Iris pigment epithelial cell (primary cell): ENCODE results near the gene STK32A.

Source experiments
- DNase-seq: peaks from one replicate; pipeline ENCODE4 v3.0.0-alpha.2; 2011; ENCODE audit warnings: low read depth

STK32A gene

DNA sequence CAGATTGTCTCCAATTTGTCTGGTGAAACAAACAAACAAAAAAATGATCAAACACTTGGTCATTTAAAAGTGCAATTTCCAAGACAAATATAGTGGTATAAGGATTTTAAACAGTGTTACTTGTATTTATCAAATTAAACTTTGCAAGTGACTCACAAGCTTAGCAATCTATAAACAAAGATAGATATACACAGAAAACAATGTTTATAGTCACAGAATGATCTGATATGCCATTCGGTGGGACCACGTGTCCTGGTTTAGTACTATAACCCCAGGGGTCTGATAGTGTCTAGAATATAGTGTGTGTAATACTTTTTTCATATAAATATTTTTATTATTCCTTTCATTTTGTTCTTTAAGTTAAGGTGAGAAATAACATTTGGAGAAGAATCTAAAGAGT lies 183.8 kb downstream of the STK32A start:
- no peak for DNase-seq

DNA sequence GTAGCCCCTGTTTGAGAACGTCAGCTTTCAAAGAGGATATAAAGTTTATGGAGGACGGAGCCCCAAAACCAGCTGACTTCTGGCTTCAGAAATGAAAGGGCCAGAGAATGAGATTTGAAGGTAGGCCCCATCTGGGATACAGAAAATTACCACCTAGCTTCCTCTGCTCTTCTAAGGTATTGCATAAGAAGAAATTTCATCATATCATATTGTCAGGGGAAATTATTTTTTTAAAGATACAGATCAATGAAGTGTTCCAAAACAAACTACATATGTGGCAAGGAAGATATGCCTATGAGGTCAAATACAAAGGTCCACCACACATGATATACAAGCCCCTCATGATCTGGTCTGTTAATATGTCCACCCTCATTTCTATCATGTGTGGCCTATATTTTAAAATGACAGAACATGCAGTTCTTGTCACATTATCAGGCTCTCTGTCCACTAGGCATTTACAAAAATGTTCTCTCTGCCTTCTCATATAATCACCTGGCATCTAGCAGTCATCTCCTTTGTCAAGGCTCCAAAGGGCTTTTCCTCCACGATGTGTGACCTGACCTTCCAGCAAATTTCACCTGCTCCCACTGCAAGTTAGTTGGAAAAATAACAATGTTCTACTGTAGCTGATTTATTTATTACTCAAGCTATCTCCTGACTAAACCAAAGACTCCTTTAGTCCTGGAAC lies 192.0 kb downstream of the STK32A start:
- no peak for DNase-seq

DNA sequence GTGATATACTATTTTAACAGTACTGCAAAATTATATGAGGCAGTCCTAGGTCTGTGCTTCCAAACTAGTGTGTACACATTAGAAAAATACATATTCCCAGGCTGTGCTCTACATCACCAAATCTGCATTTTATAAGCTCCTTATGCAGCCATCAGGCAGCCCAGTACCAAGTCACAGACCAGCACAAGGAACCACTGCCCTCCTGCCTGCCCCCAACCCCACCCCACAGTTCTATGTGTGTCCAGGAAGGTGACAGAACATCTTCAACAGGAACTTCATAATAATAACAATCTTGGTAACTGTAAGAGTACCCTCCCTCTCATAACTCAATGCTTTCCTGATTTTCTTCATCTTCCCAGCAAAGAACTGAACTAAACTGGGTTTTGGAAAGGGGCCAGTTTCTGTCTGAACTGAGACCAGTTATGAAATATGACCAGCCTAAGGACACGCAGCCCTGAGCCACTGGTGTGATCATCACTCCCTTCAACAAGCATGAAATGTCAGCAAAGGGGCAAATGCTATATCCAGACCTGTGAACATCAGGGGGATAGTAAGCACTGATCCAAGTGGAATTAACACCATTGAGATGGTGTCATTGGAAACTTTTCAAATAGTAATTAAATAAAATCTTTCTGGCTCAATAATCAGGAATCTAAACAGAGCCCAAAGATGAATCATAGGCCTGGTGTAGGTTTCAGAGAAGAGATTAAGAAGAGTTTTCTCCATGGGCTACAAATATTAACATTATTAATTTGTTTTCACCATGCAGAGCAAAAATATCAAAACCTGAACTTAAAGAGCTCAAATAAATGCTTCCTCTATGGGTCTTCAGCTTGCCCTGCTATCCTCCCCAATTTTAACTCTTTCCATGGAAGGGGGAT lies 192.9 kb downstream of the STK32A start:
- peak; percentile 76 for DNase-seq

DNA sequence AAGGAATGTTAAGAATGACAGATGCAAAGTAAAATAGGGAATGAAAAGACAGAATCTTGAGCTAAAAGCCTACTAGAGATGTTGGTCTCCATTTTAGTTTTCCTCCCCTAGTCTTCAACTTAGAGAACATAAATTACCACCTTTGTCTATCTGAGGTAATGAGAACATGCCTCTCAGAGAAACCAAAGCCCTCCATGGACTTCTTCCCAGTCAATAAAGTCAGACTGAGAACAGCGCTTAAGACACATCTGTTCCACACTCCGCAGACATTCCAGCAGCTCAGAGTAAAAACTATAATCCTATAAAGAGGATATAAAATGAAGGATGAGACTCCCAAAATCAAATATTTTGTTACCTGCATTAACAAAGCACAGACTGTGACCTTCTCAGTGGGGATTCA lies 195.8 kb downstream of the STK32A start:
- no peak for DNase-seq

DNA sequence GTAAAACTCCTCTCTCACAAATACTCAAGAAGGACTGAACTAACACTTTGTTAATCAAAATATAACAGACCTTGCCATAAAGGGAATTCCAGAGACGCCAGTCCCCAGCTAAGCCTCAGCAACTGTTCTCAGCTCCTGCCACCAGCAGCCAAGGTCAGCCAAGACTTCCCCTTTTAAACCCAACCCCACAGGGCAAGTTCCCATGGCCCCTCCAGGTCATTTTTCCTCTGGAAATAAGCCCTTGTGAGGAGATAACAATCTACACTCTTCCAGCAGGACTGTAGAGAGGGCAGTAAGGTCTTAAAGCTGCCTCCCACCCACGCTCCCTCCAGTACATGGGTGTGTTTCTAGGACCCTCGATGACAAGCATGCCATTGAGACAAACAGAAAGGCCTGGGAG lies 196.8 kb downstream of the STK32A start:
- DNase-seq = no peak

DNA sequence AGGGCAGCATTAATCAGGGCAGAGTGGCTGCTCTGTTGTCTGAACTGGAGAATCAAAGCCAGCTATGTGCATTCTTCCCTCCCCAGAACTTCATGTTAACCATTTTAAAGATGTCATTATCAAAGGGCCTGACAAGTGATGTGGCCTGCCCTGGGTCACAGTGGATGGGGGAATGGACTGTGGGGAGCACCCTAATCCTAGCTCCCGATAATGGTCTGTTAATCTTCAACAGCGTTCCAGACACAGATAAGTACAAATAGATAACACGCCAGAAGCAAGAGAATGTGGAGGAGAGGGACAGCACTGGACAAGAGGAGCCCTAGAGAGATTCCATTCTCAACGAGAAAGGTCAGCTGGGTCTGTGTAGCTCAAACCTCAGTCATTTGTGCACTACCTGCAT lies 197.5 kb downstream of the STK32A start:
- no peak for DNase-seq

DNA sequence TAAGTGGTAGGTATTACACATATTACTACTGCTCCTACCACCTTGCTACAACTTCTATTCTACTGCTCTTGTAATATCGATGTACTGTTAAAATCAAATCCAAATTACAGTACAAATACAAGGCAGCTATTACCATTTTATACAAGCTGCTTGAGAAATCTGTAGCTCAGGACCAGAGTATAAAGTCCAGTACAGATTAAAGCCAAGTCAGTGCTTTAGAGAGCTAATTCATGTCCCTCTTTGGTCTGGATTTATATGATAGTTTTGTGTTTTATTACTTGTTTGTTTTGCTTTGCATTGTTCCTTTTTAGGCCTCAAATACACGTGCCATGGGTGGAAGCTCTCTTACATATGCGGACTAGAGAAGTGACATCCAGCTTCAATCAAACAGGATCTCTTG lies 199.2 kb downstream of the STK32A start:
- DNase-seq = no peak

DNA sequence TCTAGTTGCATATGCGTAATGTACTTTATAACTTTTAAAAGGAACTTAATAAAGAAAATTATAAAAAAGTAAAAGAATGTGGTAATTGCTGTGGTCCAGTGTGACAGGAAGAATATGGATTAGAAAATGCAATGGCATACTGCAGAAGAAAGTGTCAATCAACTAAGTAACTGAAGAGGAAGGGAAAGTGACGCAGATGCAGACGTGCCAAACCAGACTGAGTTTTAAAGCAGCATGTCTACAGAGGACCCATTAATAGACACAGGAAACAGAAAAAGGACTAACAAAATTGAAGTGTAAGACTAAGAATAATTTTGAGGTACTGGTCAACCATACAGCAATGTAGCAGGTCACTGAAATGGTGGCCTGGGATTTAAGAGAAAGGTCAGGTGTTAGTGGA lies 201.8 kb downstream of the STK32A start:
- DNase-seq = no peak

DNA sequence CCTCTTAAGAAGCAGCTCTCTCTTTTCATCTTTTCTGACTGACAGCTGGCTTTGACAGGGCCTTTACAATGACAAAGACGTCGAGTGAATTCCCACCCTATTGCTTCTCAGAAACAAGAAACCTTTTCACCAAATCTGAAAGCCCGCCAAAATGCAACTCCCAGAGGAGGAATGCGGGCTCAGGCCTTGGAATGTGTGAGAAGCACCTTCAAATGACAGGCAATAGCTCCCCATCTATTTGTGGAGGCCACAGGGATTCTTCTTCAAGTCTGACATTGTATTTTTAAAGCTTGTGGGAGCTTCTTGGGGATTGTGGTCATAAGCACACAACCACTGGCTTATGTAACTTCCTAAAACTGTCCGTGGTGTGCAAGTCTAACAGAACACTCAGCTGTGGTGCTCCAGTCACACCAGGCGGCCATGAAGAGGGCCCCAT lies 202.4 kb downstream of the STK32A start:
- peak; percentile 63 for DNase-seq
